Tibial artery (tissue), 4 donors: Measurements from ENCODE around the gene NFAM1.

Experiments
- DNase-seq, 2 donors: peaks; one replicate each; pipeline ENCODE4 v3.0.0-alpha.2; 2019
- H3K27ac ChIP-seq, 2 donors: fragments of 200-600 bp; sonication (generic) in 1 of 2; 1 replicate in 1 of 2; 2 replicates in 1 of 2; pipeline ENCODE4 v1.5.1; 2018 to 2019; ENCODE audit warnings: mild to moderate bottlenecking in 1 of 2
- H3K27me3 ChIP-seq, 2 donors: fragments of 200-600 bp; sonication (generic) in 1 of 2; one replicate each; pipeline versions ENCODE4 v1.5.1 to v1.6.0; 2016 to 2019
- H3K36me3 ChIP-seq, 3 donors: fragments of 200-600 bp; sonication (generic) in 2 of 3; one replicate each; pipeline ENCODE4 v1.5.1; 2016 to 2019; ENCODE audit warnings: mild to moderate bottlenecking in 2 of 3
- H3K4me1 ChIP-seq, 4 donors: fragments of 200-600 bp; sonication (generic) in 2 of 4; 1 replicate in 3 of 4; 2 replicates in 1 of 4; pipeline ENCODE4 v1.5.1; 2016 to 2019
- H3K4me3 ChIP-seq, 2 donors: fragments of 200-600 bp; sonication (generic) in 1 of 2; 1 replicate in 1 of 2; 2 replicates in 1 of 2; pipeline ENCODE4 v1.5.1; 2018 to 2019; ENCODE audit warnings: mild to moderate bottlenecking in 2 of 2
- H3K9me3 ChIP-seq, 3 donors: fragments of 200-600 bp; sonication (generic) in 1 of 3; one replicate each; pipeline ENCODE4 v1.5.1; 2016 to 2019
- CTCF ChIP-seq, 2 experiments: fragments of 200-600 bp in 1 of 2; fragments of 450-650 bp in 1 of 2; IDR thresholded peaks; one replicate each; pipeline ENCODE4 v1.5.1; 2017 to 2019; ENCODE audit warnings: antibody characterized with exemption in 2 of 2, mild to moderate bottlenecking in 1 of 2, moderate library complexity in 1 of 2
- intact Hi-C: fragments of 100-400 bp; cut with DNase I; formaldehyde crosslinking; loops from one replicate; pipeline ENCODE4 v1.15.0; 2023; ENCODE audit warnings: low total_unique reads

NFAM1 gene

GRCh38 chr22:42340829-42341383 is 91.3 kb downstream of the NFAM1 start:
- H3K4me1 ChIP-seq, result peaks cover 0 to 19% (median 11%) of the 10 kb centered on the region in 4 donors
- intact Hi-C loops, result loop anchor here (10.0 kb wide), 1 partner anchor 256 kb away; no protein-coding TSS in a partner anchor
- no peaks in the 10 kb centered on the region for H3K36me3 ChIP-seq
- H3K27me3 ChIP-seq, result peaks cover 0 to 15% of the 10 kb centered on the region in 2 donors
- TF ChIP-seq CTCF (IDR thresholded peaks at IDR 0.05), result no peak
- H3K9me3 ChIP-seq, result no peaks in the 10 kb centered on the region
- no peak overlapping the region for H3K4me3 ChIP-seq
- no peak overlapping the region for H3K27ac ChIP-seq
- no peak for DNase-seq

- Histone ChIP-seq H3K27ac (no peak overlapping the region), H3K9me3 (no peaks in the 10 kb centered on the region), H3K36me3 (no peaks in the 10 kb centered on the region), H3K4me1 (peaks cover 0 to 19% (median 11%) of the 10 kb centered on the region in 4 donors), H3K4me3 (no peak overlapping the region), H3K27me3 (peaks cover 0 to 15% of the 10 kb centered on the region in 2 donors)
- DNase-seq, result no peak
- intact Hi-C loops, result loop anchor here (10.0 kb wide), 1 partner anchor 255 kb away; no protein-coding TSS in a partner anchor
- no peak for TF ChIP-seq CTCF (IDR thresholded peaks at IDR 0.05)
Measured at GRCh38 chr22:42340150-42340549, 92.1 kb downstream of the NFAM1 start.

GRCh38 chr22:42338479-42338878 is 93.7 kb downstream of the NFAM1 start:
- no peak overlapping the region for H3K4me3 ChIP-seq
- no peak overlapping the region for H3K27ac ChIP-seq
- intact Hi-C loops, result no loop called here
- no peak for TF ChIP-seq CTCF (IDR thresholded peaks at IDR 0.05)
- H3K36me3 ChIP-seq, result no peaks in the 10 kb centered on the region
- no peaks in the 10 kb centered on the region for H3K9me3 ChIP-seq
- peaks cover 0 to 10% (median 5%) of the 10 kb centered on the region in 4 donors for H3K4me1 ChIP-seq
- no peak for DNase-seq
- peaks cover 0 to 15% of the 10 kb centered on the region in 2 donors for H3K27me3 ChIP-seq

GRCh38 chr22:42337356-42337755 is 94.8 kb downstream of the NFAM1 start:
- Histone ChIP-seq H3K27me3 (peaks cover 0 to 15% of the 10 kb centered on the region in 2 donors), H3K27ac (no peak overlapping the region), H3K36me3 (no peaks in the 10 kb centered on the region), H3K4me3 (no peak overlapping the region), H3K9me3 (no peaks in the 10 kb centered on the region), H3K4me1 (peaks cover 0 to 4% (median 0%) of the 10 kb centered on the region in 4 donors)
- no peak for TF ChIP-seq CTCF (IDR thresholded peaks at IDR 0.05)
- no peak for DNase-seq
- intact Hi-C loops, result no loop called here

- no peak overlapping the region for H3K4me3 ChIP-seq
- DNase-seq, result no peak
- intact Hi-C loops, result no loop called here
- H3K27me3 ChIP-seq, result peaks cover 0 to 15% of the 10 kb centered on the region in 2 donors
- H3K4me1 ChIP-seq, result peaks cover 0 to 4% (median 0%) of the 10 kb centered on the region in 4 donors
- H3K27ac ChIP-seq, result no peak overlapping the region
- no peaks in the 10 kb centered on the region for H3K36me3 ChIP-seq
- TF ChIP-seq CTCF (IDR thresholded peaks at IDR 0.05), result no peak
- no peaks in the 10 kb centered on the region for H3K9me3 ChIP-seq
Measured at GRCh38 chr22:42336527-42337227, 95.5 kb downstream of the NFAM1 start.
